ENCODE results near the gene PGPEP1. TPM values are rescaled to one million over a fixed set of nuclear protein-coding genes. Genes with fewer than 3 reads are reported as not detected.

The PGPEP1 gene
- total RNA-seq, 1 experiment from 2014 or later = 11.4 TPM

DNA sequence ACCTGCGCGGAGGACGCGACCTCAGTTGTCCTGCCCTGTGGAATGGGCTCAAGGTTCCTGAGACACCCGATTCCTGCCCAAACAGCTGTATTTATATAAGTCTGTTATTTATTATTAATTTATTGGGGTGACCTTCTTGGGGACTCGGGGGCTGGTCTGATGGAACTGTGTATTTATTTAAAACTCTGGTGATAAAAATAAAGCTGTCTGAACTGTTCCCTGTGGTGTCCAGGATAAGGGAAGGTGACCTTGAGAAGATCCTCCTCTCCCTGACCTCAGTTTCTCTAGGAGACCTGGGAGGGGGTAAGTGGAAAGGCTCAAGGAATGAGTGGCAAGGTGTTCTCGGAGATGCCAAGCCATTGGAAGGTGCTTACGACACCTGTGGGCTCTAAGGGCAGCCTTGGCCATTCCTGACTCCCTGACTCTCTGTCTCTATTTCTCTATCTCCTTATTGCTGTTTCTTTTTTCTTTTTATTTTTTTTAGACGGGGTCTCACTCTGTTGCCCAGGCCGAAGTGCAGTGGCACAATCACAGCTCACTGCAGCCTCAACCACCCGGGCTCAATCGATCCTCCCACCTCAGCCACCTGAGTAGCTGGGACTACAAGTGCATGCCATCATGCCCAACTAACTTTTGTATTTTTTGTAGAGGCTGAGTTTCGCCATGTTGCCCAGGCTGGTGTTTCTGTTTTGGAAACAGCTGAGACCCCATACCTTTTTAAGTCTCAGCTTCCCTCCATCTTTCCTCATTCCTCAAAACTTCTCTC lies 48.7 kb downstream of the PGPEP1 start:
- Histone ChIP-seq H3K9ac (ENCODE audit: low read length) (no peak overlapping the region), H3K4me3 (ENCODE audit: low read length) (peak overlapping the region; percentile 61; the same call in 1 of the 2 replicates), H3K27me3 (ENCODE audit: low read length) (no peaks in the 10 kb centered on the region), H3F3A (ENCODE audit: low read length, unreplicated experiment) (no peaks in the 10 kb centered on the region), H2AFZ (ENCODE audit: low read length) (peak overlapping the region; percentile 74; the same call in 1 of the 2 replicates), H3K9me2 (replicated peaks; ENCODE audit: low read length) (no peaks in the 10 kb centered on the region), H3K4me2 (ENCODE audit: low read length) (peak overlapping the region; percentile 81), H3K27ac (ENCODE audit: low read length) (no peak overlapping the region), H3K79me2 (ENCODE audit: low read length) (no peaks in the 10 kb centered on the region; the same call in 1 of the 2 replicates), H3K36me3 (ENCODE audit: low read depth, low read length) (no peaks in the 10 kb centered on the region), H4K20me1 (ENCODE audit: low read length) (no peaks in the 10 kb centered on the region), H3K9me3 (ENCODE audit: low read length) (no peaks in the 10 kb centered on the region), H3K4me1 (ENCODE audit: insufficient read depth, low read length) (peaks cover 6% of the 10 kb centered on the region)
- no TSS peak for BruUV-seq (replicated peaks)
- ChIA-PET CTCF (interaction anchor here (0.6 kb wide), 1 partner anchor 43 kb away, joined by 4 read pairs; no protein-coding TSS in a partner anchor), POLR2A (ENCODE audit: unreplicated experiment) (interaction anchor here (0.6 kb wide), 1 partner anchor 9 kb away, joined by 4 read pairs; no protein-coding TSS in a partner anchor)
- DNase-seq (no peak), ATAC-seq (no peak)
- intact Hi-C loops (cut with micrococcal nuclease) = loop anchor here (1.0 kb wide), 1 partner anchor 21 kb away; no protein-coding TSS in a partner anchor
- TF ChIP-seq EZH2phosphoT487 (IDR thresholded peaks at IDR 0.05; ENCODE audit: borderline replicate concordance, low read length) (no peak), EZH2 (IDR thresholded peaks at IDR 0.05; ENCODE audit: low read length, unreplicated experiment) (no peak)
- TF ChIP-seq, protein P1, sequence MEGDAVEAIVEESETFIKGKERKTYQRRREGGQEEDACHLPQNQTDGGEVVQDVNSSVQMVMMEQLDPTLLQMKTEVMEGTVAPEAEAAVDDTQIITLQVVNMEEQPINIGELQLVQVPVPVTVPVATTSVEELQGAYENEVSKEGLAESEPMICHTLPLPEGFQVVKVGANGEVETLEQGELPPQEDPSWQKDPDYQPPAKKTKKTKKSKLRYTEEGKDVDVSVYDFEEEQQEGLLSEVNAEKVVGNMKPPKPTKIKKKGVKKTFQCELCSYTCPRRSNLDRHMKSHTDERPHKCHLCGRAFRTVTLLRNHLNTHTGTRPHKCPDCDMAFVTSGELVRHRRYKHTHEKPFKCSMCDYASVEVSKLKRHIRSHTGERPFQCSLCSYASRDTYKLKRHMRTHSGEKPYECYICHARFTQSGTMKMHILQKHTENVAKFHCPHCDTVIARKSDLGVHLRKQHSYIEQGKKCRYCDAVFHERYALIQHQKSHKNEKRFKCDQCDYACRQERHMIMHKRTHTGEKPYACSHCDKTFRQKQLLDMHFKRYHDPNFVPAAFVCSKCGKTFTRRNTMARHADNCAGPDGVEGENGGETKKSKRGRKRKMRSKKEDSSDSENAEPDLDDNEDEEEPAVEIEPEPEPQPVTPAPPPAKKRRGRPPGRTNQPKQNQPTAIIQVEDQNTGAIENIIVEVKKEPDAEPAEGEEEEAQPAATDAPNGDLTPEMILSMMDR (conservative IDR thresholded peaks at IDR 0.05; ENCODE audit: low read depth, low read length) = no peak

DNA sequence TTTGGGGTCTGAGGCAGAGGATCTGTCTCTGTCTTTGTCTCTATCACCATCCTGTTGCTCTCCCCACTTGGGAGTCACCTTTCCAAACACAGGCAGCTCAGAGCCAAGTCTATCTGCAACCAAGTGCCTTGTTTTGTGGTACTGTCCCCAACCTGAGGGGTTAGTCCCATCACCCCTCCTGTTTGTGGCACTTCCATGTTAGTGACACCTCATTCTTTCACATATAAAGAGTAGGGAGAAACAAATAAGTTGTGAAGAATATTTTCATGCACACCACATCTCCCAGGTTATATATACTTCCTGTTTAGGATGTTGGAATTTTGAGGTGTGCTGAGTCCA lies 49.3 kb downstream of the PGPEP1 start:
- Histone ChIP-seq H3K9ac (ENCODE audit: low read length) (no peak overlapping the region), H3K4me3 (ENCODE audit: low read length) (no peak overlapping the region)

More for the DNA sequence above, 49.3 kb downstream of the PGPEP1 start:
- BruUV-seq (replicated peaks) = no TSS peak
- Histone ChIP-seq H3K4me2 (ENCODE audit: low read length) (no peak overlapping the region), H3K27ac (ENCODE audit: low read length) (no peak overlapping the region), H3K4me1 (ENCODE audit: insufficient read depth, low read length) (peaks cover 6% of the 10 kb centered on the region), H3F3A (ENCODE audit: low read length, unreplicated experiment) (no peaks in the 10 kb centered on the region), H4K20me1 (ENCODE audit: low read length) (no peaks in the 10 kb centered on the region), H3K9me3 (ENCODE audit: low read length) (no peaks in the 10 kb centered on the region), H3K79me2 (ENCODE audit: low read length) (no peaks in the 10 kb centered on the region; the same call in 1 of the 2 replicates), H3K27me3 (ENCODE audit: low read length) (no peaks in the 10 kb centered on the region), H2AFZ (ENCODE audit: low read length) (no peak overlapping the region), H3K9me2 (replicated peaks; ENCODE audit: low read length) (no peaks in the 10 kb centered on the region), H3K36me3 (ENCODE audit: low read depth, low read length) (no peaks in the 10 kb centered on the region)
- ChIA-PET POLR2A (ENCODE audit: unreplicated experiment) (no interaction called here), CTCF (no interaction called here)
- TF ChIP-seq, protein P1 (conservative IDR thresholded peaks at IDR 0.05; ENCODE audit: low read depth, low read length) = no peak
- TF ChIP-seq EZH2phosphoT487 (IDR thresholded peaks at IDR 0.05; ENCODE audit: borderline replicate concordance, low read length) (no peak), EZH2 (IDR thresholded peaks at IDR 0.05; ENCODE audit: low read length, unreplicated experiment) (no peak)
- DNase-seq (no peak), ATAC-seq (no peak; the same call in 1 of the 2 replicates)
- intact Hi-C loops (cut with micrococcal nuclease) = loop anchor here (1.0 kb wide), 1 partner anchor 40 kb away; no protein-coding TSS in a partner anchor
